ENCODE measurements around the gene DPP10.

The DPP10 gene

DNA sequence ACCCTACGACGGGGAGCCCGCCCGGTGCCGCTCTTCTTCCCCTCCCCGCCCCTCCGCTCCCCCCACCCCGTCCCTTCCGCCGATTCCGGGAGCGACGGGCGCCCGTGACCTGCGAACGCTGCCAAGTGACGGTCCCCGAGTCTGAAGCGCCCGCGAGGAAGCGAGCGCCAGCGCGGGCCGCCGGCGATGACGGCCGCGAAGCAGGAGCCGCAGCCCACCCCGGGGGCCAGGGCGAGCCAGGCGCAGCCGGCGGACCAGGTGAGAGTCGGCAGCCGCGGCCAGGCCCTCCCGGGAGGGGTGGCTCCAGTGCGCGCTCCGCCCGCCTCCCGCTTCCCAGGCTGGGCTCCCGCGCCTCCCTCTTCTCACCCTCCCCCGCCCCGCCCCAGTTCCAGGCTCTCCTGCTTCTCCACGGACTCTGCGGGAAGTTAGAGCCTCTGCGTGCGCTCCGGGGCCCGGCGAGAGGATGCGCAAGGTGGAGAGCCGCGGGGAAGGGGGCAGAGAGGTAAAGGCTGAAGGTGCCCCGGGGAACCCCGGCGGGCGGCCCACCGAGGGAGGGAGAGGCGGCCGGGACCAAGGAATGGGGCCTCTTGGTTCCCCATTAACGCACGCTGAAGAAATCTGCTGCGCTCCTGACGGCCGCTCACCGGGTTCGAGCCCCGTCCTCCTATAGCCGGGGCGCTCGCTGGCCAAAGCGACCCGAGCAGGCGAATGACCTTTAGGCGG lies 719.5 kb downstream of the DPP10 start:
- TF ChIP-seq SIN3A (IDR thresholded peaks at IDR 0.05; ENCODE audit: borderline replicate concordance, insufficient read depth, low read length) (no peak), TAF1 (IDR thresholded peaks at IDR 0.05; ENCODE audit: borderline replicate concordance, insufficient read depth, low read length) (no peak), POLR2AphosphoS5 (IDR thresholded peaks at IDR 0.05; ENCODE audit: low read depth, low read length) (no peak), FOXP2 (optimal IDR thresholded peaks at IDR 0.05; ENCODE audit: borderline replicate concordance, extremely low read depth, extremely low read length, insufficient read depth) (no peak)
- TF ChIP-seq, protein P1, sequence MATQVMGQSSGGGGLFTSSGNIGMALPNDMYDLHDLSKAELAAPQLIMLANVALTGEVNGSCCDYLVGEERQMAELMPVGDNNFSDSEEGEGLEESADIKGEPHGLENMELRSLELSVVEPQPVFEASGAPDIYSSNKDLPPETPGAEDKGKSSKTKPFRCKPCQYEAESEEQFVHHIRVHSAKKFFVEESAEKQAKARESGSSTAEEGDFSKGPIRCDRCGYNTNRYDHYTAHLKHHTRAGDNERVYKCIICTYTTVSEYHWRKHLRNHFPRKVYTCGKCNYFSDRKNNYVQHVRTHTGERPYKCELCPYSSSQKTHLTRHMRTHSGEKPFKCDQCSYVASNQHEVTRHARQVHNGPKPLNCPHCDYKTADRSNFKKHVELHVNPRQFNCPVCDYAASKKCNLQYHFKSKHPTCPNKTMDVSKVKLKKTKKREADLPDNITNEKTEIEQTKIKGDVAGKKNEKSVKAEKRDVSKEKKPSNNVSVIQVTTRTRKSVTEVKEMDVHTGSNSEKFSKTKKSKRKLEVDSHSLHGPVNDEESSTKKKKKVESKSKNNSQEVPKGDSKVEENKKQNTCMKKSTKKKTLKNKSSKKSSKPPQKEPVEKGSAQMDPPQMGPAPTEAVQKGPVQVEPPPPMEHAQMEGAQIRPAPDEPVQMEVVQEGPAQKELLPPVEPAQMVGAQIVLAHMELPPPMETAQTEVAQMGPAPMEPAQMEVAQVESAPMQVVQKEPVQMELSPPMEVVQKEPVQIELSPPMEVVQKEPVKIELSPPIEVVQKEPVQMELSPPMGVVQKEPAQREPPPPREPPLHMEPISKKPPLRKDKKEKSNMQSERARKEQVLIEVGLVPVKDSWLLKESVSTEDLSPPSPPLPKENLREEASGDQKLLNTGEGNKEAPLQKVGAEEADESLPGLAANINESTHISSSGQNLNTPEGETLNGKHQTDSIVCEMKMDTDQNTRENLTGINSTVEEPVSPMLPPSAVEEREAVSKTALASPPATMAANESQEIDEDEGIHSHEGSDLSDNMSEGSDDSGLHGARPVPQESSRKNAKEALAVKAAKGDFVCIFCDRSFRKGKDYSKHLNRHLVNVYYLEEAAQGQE (IDR thresholded peaks at IDR 0.05; ENCODE audit: insufficient read depth in 1 of 2, low read depth in 2 of 2, low read length in 2 of 2), result no peak

DNA sequence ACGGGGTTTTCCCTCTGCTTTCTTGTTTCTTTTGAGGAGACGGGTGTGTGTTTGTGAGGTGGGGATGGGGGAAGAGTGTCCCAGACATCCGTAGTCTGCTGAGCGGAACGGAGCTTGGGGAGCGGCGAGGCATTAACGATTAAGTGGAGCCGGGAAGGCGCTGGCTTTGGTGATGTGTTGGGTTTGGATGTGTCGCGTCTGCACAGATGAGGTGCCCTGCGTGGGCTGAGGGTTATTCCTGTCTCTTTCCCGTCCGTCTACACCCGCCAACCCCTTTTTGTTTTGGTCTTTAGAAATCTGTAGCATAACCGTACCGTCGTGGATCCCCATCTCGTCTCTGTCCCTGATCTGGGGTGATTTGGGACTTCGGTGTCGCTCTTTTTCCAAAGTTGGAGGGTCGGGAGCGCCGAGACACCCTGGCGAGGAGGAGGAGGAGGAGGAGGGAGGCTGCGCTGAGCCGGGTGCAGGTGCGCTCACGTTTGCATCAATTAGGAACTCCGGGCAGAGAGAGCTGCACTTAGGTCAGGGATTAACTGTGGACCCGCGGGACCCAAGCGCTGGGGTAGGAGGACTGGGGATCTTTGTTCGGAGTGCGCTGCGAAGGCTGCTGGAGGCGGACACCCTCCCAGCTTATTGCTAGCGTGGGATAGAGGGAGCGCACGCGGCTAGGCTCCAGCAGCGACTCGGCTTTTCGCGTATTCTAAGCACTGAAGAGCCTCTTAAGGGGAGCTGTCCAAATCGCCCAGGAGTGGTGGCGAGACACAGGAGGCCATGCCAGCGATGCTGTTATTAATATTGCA lies 720.3 kb downstream of the DPP10 start:
- no peak for TF ChIP-seq POLR2AphosphoS5 (IDR thresholded peaks at IDR 0.05; ENCODE audit: low read depth, low read length)
- TF ChIP-seq, protein P1 (IDR thresholded peaks at IDR 0.05; ENCODE audit: insufficient read depth in 1 of 2, low read depth in 2 of 2, low read length in 2 of 2), result peak in 1 of 2 experiments; percentile 39; a peak in 1 of 4 replicates

DNA sequence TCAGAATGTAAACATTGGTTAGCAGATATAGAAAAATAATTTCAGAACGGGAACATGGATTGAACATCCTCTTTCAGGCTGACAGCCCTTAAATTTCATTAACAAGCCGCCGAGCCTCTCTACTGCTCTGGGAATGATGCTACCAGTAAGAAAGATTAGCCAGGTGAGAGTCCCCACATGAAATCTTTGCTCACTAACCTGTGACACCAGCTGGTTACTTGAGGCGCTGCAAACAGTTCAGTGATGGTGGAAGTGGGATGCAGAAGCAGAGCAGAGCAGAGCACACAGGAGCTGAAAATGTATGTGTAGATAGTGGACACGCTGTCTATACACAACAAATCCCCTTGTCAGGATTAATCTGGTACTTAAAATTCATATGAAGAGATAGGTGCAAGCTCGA lies 721.1 kb downstream of the DPP10 start:
- no peak for TF ChIP-seq FOXP2 (optimal IDR thresholded peaks at IDR 0.05; ENCODE audit: borderline replicate concordance, extremely low read depth, extremely low read length, insufficient read depth)
- TF ChIP-seq, protein P1 (IDR thresholded peaks at IDR 0.05; ENCODE audit: insufficient read depth in 1 of 2, low read depth in 2 of 2, low read length in 2 of 2), result no peak
- no peak for TF ChIP-seq SIN3A (IDR thresholded peaks at IDR 0.05; ENCODE audit: borderline replicate concordance, insufficient read depth, low read length)
- TF ChIP-seq POLR2AphosphoS5 (IDR thresholded peaks at IDR 0.05; ENCODE audit: low read depth, low read length), result no peak
- no peak for TF ChIP-seq TAF1 (IDR thresholded peaks at IDR 0.05; ENCODE audit: borderline replicate concordance, insufficient read depth, low read length)

DNA sequence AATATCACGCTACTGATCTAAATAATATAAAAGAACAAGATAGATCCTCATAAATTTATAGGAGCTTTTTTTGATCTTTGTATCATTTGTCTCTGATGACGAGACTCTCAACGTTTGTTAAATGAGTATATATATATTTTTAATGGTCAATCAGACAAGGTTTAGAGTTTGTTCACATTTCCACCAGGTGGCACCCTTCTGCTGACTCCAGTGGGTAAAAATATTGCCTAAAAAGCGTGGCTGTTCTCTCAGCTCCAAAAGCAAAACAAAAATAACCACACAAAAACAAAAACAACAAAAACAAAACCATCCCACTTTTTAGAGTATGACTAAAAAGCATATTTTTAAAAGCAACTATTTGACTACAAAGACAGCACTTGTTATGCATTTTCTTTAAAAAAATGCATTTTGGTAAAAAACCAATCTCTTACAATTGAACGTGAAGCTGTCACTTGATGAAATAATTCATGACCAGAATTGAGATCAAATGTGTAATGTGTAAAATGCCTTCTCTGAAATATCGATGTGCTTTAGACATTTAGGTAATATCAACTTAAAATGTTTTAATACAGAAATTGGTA lies 723.2 kb downstream of the DPP10 start:
- TF ChIP-seq, protein P1 (IDR thresholded peaks at IDR 0.05; ENCODE audit: insufficient read depth in 1 of 2, low read depth in 2 of 2, low read length in 2 of 2), result no peak
- TF ChIP-seq FOXP2 (optimal IDR thresholded peaks at IDR 0.05; ENCODE audit: borderline replicate concordance, extremely low read depth, extremely low read length, insufficient read depth) (no peak), SIN3A (IDR thresholded peaks at IDR 0.05; ENCODE audit: borderline replicate concordance, insufficient read depth, low read length) (no peak), TAF1 (IDR thresholded peaks at IDR 0.05; ENCODE audit: borderline replicate concordance, insufficient read depth, low read length) (no peak), POLR2AphosphoS5 (IDR thresholded peaks at IDR 0.05; ENCODE audit: low read depth, low read length) (no peak)
